ENCODE measurements around the gene LMO1.

The LMO1 gene

GRCh38 chr11:8268530-8269400 is 5.1 kb upstream of the LMO1 start:
- no peak overlapping the region for H3K27ac ChIP-seq
- no peak for TF ChIP-seq CTCF (IDR thresholded peaks at IDR 0.05)
- no peak for TF ChIP-seq ZFX (IDR thresholded peaks at IDR 0.05; ENCODE audit: borderline replicate concordance)

- TF ChIP-seq CTCF (IDR thresholded peaks at IDR 0.05) (no peak), ZFX (IDR thresholded peaks at IDR 0.05; ENCODE audit: borderline replicate concordance) (no peak)
- no peak overlapping the region for H3K27ac ChIP-seq
These were observed 4.3 kb upstream of the LMO1 start for GRCh38 chr11:8267831-8268529.

- no peak overlapping the region for H3K27ac ChIP-seq
- TF ChIP-seq ZFX (IDR thresholded peaks at IDR 0.05; ENCODE audit: borderline replicate concordance) (no peak), CTCF (IDR thresholded peaks at IDR 0.05) (no peak)
These were observed 3.6 kb upstream of the LMO1 start for GRCh38 chr11:8267280-8267679.

GRCh38 chr11:8266246-8267241 is 2.9 kb upstream of the LMO1 start:
- no peak overlapping the region for H3K27ac ChIP-seq
- TF ChIP-seq CTCF (IDR thresholded peaks at IDR 0.05) (no peak), ZFX (IDR thresholded peaks at IDR 0.05; ENCODE audit: borderline replicate concordance) (no peak)

GRCh38 chr11:8265681-8266241 is 2.1 kb upstream of the LMO1 start:
- no peak for TF ChIP-seq ZFX (IDR thresholded peaks at IDR 0.05; ENCODE audit: borderline replicate concordance)
- no peak for TF ChIP-seq CTCF (IDR thresholded peaks at IDR 0.05)
- H3K27ac ChIP-seq: no peak overlapping the region

GRCh38 chr11:8263109-8263768 is 439 bp downstream of the LMO1 start:
- H3K27ac ChIP-seq: no peak overlapping the region
- TF ChIP-seq ZFX (IDR thresholded peaks at IDR 0.05; ENCODE audit: borderline replicate concordance) (no peak), CTCF (IDR thresholded peaks at IDR 0.05) (no peak)

All from 22Rv1 (cell line).